B cell (primary cell): ENCODE results near the gene ZCCHC10.

Experiments
- CTCF ChIP-seq: fragments of 200-600 bp; IDR thresholded peaks from one replicate; pipeline ENCODE4 v1.8.0; 2022; ENCODE audit warnings: antibody characterized with exemption, mild to moderate bottlenecking
- EZH2 ChIP-seq: IDR thresholded peaks from 2 replicates; pipeline ENCODE4 v1.6.1; 2012; ENCODE audit warnings: borderline replicate concordance, low read depth, mild to moderate bottlenecking, moderate library complexity, low read length; ENCODE audit not compliant: insufficient read depth, poor library complexity, severe bottlenecking

- TF ChIP-seq CTCF (no peak), EZH2 (no peak)
Measured at GRCh38 chr5:133041157-133041784, 14.9 kb upstream of the ZCCHC10 start.
